ENCODE results near the gene CLOCK.

DNA sequence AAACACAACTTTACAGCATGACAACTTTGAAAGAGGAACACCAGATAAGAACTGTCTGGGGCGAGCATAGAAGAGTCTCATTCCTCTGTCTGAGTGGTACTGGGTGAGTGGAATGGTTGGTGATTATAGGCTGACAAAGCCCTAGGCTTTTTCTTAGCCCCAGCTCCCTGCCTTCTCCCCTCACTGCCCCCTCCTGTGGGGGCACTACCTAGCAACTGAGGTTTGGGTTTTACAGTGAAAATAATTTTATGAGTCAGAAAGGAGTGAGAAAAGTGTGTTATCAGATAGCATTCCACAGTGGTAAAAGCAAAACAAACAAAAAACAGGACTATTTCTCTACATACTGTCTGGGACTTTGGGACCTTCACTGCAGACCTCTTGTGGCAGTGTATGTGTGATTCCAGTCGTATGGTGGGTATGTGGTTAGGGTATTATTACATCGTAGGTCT, 161.5 kb downstream of the CLOCK start:
- TF ChIP-seq, protein P1, sequence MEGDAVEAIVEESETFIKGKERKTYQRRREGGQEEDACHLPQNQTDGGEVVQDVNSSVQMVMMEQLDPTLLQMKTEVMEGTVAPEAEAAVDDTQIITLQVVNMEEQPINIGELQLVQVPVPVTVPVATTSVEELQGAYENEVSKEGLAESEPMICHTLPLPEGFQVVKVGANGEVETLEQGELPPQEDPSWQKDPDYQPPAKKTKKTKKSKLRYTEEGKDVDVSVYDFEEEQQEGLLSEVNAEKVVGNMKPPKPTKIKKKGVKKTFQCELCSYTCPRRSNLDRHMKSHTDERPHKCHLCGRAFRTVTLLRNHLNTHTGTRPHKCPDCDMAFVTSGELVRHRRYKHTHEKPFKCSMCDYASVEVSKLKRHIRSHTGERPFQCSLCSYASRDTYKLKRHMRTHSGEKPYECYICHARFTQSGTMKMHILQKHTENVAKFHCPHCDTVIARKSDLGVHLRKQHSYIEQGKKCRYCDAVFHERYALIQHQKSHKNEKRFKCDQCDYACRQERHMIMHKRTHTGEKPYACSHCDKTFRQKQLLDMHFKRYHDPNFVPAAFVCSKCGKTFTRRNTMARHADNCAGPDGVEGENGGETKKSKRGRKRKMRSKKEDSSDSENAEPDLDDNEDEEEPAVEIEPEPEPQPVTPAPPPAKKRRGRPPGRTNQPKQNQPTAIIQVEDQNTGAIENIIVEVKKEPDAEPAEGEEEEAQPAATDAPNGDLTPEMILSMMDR (IDR thresholded peaks at IDR 0.05) = no peak
- TF ChIP-seq EZH2 (IDR thresholded peaks at IDR 0.05) (no peak), EZH2phosphoT487 (IDR thresholded peaks at IDR 0.05) (no peak)

Measured in neural progenitor cell (in vitro differentiated cells).